BE2C (cell line): ENCODE measurements around the gene LTBP1.
A peak's percentile ranks its signal among the peaks of the same experiment; 100 is the strongest.
"Not testable (repeated sequence)": the region's sequence is repeated elsewhere in the genome, so short reads cannot be mapped to it uniquely, and the experiment has no call there.

Experiments used
- DNase-seq: peaks from one replicate; pipeline ENCODE4 v3.0.0-alpha.2; 2020
- H3K27me3 ChIP-seq: fragments of 250-450 bp; sonication (Bioruptor Pico); 2 replicates; pipeline ENCODE4 v1.5.1; 2020; ENCODE audit warnings: mild to moderate bottlenecking
- H3K36me3 ChIP-seq: fragments of 250-450 bp; sonication (Bioruptor Pico); 2 replicates; pipeline ENCODE4 v1.5.1; 2020; ENCODE audit warnings: mild to moderate bottlenecking
- H3K4me1 ChIP-seq: fragments of 250-450 bp; sonication (Bioruptor Pico); 2 replicates; pipeline ENCODE4 v1.5.1; 2020
- H3K4me3 ChIP-seq: 2 replicates; pipeline ENCODE4 v1.5.1; 2011; ENCODE audit warnings: low read depth, low read length
- H3K9me3 ChIP-seq: fragments of 250-450 bp; sonication (Bioruptor Pico); 2 replicates; pipeline ENCODE4 v1.5.1; 2020
- TF ChIP-seq, protein P1 (sequence below): IDR thresholded peaks from 2 replicates; pipeline ENCODE4 v1.5.1; 2012; ENCODE audit warnings: mild to moderate bottlenecking, low read depth, low read length

LTBP1 gene

DNA sequence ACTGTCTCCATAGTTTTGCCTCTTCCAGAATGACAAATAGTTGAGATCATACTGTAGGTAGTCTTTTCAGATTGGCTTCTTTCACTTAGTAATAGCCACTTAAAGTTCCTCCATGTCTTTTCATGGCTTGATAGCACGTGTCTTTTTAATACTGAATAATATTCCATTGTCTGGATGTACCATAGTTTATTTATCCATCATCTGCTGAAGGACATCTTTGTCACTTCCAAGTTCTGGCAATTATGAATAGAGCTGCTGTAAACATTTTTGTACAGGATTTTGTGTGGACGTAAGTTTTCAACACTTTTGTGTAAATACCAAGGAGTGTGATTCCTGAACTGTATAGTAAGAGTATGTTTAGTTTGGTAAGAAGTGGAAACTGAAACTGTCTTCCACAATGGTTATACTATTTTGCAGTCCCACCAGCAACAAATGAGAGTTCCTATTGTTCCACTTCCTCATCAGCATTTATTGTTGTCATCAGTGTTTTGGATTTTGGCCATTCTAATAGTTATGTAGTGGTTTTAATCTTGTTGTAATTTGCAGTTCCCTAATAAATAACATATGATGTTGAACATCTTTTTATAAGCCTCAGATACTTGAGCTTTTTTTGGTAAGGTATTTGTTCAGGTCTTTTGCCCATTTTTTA is 18.9 kb downstream of the LTBP1 start:
- DNase-seq = no peak
- H3K9me3 ChIP-seq = no peaks in the 10 kb centered on the region
- H3K36me3 ChIP-seq = no peaks in the 10 kb centered on the region
- TF ChIP-seq, protein P1, sequence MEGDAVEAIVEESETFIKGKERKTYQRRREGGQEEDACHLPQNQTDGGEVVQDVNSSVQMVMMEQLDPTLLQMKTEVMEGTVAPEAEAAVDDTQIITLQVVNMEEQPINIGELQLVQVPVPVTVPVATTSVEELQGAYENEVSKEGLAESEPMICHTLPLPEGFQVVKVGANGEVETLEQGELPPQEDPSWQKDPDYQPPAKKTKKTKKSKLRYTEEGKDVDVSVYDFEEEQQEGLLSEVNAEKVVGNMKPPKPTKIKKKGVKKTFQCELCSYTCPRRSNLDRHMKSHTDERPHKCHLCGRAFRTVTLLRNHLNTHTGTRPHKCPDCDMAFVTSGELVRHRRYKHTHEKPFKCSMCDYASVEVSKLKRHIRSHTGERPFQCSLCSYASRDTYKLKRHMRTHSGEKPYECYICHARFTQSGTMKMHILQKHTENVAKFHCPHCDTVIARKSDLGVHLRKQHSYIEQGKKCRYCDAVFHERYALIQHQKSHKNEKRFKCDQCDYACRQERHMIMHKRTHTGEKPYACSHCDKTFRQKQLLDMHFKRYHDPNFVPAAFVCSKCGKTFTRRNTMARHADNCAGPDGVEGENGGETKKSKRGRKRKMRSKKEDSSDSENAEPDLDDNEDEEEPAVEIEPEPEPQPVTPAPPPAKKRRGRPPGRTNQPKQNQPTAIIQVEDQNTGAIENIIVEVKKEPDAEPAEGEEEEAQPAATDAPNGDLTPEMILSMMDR = no peak
- H3K4me1 ChIP-seq = no peaks in the 10 kb centered on the region
- H3K27me3 ChIP-seq = no peaks in the 10 kb centered on the region
- H3K4me3 ChIP-seq = no peak overlapping the region

DNA sequence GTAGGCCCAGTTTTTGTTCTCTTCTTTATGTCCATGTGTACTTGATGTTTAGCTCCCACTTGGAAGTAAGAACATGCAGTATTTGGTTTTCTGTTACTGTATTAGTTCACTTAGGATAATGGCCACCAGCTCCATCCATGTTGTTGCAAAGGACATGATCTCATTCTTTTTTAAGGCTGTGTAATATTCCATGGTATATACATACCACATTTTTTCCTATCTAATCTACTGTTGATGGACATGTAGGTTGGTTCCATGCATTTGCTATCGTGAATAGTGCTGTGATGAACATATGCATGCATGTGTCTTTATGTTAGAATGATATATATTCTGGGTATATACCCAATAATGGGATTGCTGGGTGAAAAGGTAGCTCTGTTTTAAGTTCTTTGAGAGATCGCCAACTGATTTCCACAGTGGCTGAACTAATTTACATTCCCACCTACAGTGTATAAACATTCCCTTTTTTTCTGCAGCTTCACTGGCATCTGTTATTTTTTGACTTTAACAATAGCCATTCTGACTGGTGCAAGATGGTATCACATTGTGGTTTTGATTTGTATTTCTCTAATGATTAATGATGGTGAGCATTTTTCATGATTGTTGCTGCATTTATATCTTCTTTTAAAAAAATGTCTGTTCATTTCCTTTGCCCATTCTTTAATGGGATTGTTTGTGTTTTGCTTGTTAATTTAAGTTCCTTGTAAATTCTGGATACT is 22.9 kb downstream of the LTBP1 start:
- Histone ChIP-seq H3K27me3 (no peaks in the 10 kb centered on the region), H3K4me1 (no peaks in the 10 kb centered on the region), H3K4me3 (no peak overlapping the region), H3K9me3 (no peaks in the 10 kb centered on the region; the same call in 1 of the 2 replicates), H3K36me3 (no peaks in the 10 kb centered on the region)
- TF ChIP-seq, protein P1 = no peak
- DNase-seq = no peak

DNA sequence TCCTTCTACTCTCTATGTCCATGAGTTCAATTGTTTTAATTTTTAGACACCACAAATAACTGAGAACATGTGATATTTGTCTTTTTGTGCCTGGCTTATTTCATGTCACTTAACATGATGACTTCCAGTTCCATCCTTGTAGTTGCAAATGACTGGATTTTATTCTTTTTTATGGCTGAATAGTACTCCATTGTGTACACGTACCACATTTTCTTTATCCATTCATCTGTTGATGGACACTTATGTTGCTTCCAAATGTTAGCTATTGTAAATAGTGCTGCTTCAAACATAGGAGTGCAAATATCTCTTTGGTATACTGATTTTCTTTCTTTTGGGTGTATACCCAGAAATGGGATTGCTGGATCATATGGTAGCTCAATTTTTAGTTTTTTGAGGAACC is 27.0 kb downstream of the LTBP1 start:
- not testable (repeated sequence) for H3K27me3 ChIP-seq, H3K4me3 ChIP-seq, H3K36me3 ChIP-seq, DNase-seq, H3K9me3 ChIP-seq, H3K4me1 ChIP-seq

DNA sequence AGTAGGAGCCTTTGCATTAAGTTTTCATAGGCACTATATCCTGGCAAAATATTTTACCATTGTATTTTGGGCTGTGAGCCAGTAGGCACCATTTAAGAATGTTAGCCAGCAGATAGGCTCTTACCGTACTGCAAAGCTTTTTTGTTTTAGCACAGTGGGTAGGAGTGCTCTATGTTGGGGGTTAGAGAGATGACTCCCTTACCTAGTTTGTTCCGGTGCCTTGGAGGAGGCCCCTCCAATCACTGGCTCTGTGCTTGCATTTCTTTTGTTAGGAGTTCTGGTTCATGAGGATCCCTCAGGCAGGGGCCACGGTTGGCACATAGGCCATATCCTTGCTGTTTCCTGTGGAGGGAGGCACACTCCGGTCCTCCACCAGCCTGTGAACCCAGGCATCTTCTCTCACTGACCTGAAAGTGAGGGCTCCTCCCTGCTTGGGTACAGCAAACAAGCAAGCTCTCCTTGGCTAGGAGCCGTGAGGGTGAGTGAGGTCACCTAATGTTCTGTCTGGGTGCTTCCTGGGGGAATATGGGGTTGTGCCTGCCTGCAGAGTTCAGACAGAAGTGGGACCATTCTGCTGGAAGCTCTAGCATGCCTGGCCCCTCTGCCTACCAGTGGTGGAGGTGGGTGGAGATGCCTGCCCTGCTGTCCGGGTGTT is 29.8 kb downstream of the LTBP1 start:
- TF ChIP-seq, protein P1 = no peak
- no peaks in the 10 kb centered on the region; the same call in 1 of the 2 replicates for H3K9me3 ChIP-seq
- no peak for DNase-seq

DNA sequence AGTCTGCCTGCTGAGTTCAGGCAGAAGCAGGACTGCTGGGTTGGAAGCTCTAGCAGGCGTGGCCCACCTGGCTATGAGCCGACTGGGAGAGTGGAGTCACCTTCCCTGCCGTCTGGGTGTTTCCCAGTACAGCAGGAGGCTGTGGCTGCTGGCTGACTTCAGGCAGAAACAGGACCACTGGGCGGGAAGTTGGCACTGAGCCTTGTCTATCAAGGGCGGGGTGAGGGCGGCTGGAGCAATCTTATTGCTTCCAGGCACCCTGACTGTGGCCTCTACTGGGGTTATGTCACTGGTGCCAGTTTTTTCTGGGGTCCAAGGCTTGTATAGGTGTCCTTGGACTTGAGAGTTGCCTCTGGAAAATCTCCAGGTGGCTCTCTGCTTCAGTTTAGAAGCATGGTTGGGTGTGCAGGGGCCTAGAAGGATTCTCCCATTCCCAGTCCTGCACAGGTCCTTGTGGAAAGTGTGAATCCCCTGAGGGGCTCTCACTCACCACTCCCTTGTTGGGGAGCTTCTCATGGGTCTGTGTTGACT is 30.5 kb downstream of the LTBP1 start:
- peak; percentile 71 for DNase-seq
- Histone ChIP-seq H3K9me3 (no peaks in the 10 kb centered on the region; the same call in 1 of the 2 replicates), H3K4me1 (no peaks in the 10 kb centered on the region), H3K27me3 (no peaks in the 10 kb centered on the region), H3K4me3 (no peak overlapping the region), H3K36me3 (no peaks in the 10 kb centered on the region)
- TF ChIP-seq, protein P1 = no peak

More for the DNA sequence above, 29.8 kb downstream of the LTBP1 start:
- no peaks in the 10 kb centered on the region for H3K4me1 ChIP-seq
- no peaks in the 10 kb centered on the region for H3K36me3 ChIP-seq
- no peaks in the 10 kb centered on the region for H3K27me3 ChIP-seq
- no peak overlapping the region for H3K4me3 ChIP-seq

DNA sequence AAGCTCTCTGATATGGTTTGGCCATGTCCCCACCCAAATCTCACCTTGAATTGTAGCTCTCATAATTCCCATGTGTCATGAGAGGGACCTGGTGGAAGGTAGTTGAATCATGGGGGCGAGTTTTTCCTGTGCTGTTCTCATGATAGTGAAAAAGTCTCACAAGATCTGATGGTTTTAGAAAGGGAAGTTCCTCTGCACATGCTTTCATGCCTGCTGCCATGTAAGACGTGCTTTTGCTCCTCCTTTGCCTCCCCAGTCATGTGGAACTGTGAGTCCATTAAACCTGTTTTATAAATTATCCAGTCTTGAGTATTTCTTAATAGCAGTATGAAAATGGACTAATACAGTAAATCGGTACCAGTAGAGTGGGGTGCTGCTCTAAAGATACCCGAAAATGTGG is 34.9 kb downstream of the LTBP1 start:
- H3K36me3 ChIP-seq = no peaks in the 10 kb centered on the region
- TF ChIP-seq, protein P1 = no peak

DNA sequence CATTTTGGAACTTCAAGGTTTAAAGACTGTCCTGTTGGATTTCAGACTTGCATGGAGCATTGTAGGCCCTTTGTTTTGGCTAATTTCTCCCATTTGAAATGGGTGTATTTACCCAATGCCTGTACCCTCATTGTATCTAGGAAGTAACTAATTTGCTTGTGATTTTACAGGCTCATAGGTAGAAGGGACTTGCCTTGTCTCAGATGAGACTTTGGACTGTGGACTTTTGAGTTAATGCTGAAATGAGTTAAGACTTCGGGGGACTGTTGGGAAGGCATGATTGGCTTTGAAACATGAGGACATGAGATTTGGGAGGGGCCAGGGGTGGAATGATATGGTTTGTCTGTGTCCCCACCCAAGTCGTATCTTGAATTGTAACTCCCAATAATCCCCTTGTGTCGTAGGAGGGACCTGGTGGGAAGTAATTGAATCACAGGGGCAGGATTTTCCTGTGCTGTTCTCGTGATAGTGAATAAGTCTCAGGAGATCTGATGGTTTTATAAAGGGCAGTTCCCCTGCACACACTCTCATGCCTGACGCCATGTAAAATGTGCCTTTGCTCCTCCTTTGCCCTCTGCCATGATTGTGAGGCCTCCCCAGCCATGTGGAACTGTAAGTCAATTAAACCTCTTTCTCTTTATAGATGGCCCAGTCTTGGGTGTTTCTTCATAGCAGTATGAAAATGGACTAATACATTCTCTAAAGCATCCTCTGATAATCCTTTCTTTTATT is 36.6 kb downstream of the LTBP1 start:
- H3K4me3 ChIP-seq, H3K36me3 ChIP-seq, H3K9me3 ChIP-seq, DNase-seq, H3K4me1 ChIP-seq, H3K27me3 ChIP-seq: not testable (repeated sequence)

More for the DNA sequence above, 34.9 kb downstream of the LTBP1 start:
- DNase-seq = no peak
- no peaks in the 10 kb centered on the region for H3K4me1 ChIP-seq
- no peaks in the 10 kb centered on the region for H3K27me3 ChIP-seq
- H3K9me3 ChIP-seq = no peaks in the 10 kb centered on the region; the same call in 1 of the 2 replicates
- no peak overlapping the region for H3K4me3 ChIP-seq
